Glutamatergic neuron (in vitro differentiated cells): Measurements from ENCODE around the gene TANGO6. TPM values are rescaled to one million over a fixed set of nuclear protein-coding genes. Genes with fewer than 3 reads are reported as not detected.

ENCODE experiments used
- DNase-seq: peaks from one replicate; pipeline ENCODE4 v3.0.0; 2022
- H3K27ac Mint-ChIP-seq: one replicate; pipeline ENCODE4 v1.8.0; 2020; ENCODE audit warnings: mild to moderate bottlenecking, mixed read lengths, inconsistent platforms; ENCODE audit not compliant: unreplicated experiment
- H3K27me3 Mint-ChIP-seq: one replicate; pipeline ENCODE4 v1.8.0; 2020; ENCODE audit warnings: mild to moderate bottlenecking, moderate library complexity, mixed read lengths, inconsistent platforms; ENCODE audit not compliant: unreplicated experiment
- H3K36me3 Mint-ChIP-seq: one replicate; pipeline ENCODE4 v1.8.0; 2020; ENCODE audit warnings: mild to moderate bottlenecking, mixed read lengths, inconsistent platforms; ENCODE audit not compliant: unreplicated experiment
- H3K4me1 Mint-ChIP-seq: one replicate; pipeline ENCODE4 v1.8.0; 2020; ENCODE audit warnings: mild to moderate bottlenecking, low read depth, mixed read lengths, inconsistent platforms; ENCODE audit not compliant: unreplicated experiment
- H3K4me3 Mint-ChIP-seq: one replicate; pipeline ENCODE4 v1.8.0; 2020; ENCODE audit warnings: mild to moderate bottlenecking, mixed read lengths, inconsistent platforms; ENCODE audit not compliant: unreplicated experiment
- H3K9me3 Mint-ChIP-seq: one replicate; pipeline ENCODE4 v1.8.0; 2020; ENCODE audit warnings: mild to moderate bottlenecking, moderate library complexity, mixed read lengths, inconsistent platforms; ENCODE audit not compliant: unreplicated experiment
- total RNA-seq: library from RNA; stranded (reverse); fragmentation: NEBNext Ultra II Directional; extraction: Animal tissue kit (Norgen Biotek cat#: 25700); gene quantifications from one replicate; pipeline ENCODE4 v1.2.1, GENCODE V29; 2021; ENCODE audit not compliant: unreplicated experiment
- TF ChIP-seq, protein P1 (sequence below): fragments of 200-600 bp; sonication (generic); IDR thresholded peaks from one replicate; pipeline ENCODE4 v1.5.0; 2021; ENCODE audit not compliant: partially characterized antibody, unreplicated experiment

Gene TANGO6
- total RNA-seq, 1 donor from 2014 or later: 16.1 TPM

DNA sequence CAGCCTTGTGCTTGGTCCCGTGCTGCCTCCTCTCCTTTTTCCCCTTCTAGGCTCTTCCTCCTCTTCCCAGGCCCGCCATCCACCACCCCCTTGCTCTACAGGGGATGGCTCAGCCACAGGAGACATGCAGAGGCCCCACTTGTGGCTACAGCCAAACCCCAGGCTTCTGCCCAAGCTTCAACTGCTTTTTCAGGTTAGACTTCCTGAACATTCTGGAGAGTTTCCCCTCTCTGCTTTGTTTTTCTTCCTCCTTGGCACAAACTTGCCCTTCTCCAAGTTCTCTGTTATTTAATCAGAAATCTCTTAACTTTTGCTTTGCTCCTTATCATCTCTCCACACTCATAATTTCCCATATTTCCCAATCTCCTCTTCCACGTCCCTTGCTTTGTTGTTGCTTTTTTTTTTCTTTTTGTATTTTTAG is 243.8 kb downstream of the TANGO6 start:
- H3K36me3 Mint-ChIP-seq: no peaks in the 10 kb centered on the region
- no peak for DNase-seq
- peaks cover 3% of the 10 kb centered on the region for H3K27me3 Mint-ChIP-seq
- TF ChIP-seq, protein P1, sequence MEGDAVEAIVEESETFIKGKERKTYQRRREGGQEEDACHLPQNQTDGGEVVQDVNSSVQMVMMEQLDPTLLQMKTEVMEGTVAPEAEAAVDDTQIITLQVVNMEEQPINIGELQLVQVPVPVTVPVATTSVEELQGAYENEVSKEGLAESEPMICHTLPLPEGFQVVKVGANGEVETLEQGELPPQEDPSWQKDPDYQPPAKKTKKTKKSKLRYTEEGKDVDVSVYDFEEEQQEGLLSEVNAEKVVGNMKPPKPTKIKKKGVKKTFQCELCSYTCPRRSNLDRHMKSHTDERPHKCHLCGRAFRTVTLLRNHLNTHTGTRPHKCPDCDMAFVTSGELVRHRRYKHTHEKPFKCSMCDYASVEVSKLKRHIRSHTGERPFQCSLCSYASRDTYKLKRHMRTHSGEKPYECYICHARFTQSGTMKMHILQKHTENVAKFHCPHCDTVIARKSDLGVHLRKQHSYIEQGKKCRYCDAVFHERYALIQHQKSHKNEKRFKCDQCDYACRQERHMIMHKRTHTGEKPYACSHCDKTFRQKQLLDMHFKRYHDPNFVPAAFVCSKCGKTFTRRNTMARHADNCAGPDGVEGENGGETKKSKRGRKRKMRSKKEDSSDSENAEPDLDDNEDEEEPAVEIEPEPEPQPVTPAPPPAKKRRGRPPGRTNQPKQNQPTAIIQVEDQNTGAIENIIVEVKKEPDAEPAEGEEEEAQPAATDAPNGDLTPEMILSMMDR: no peak
- H3K27ac Mint-ChIP-seq: no peak overlapping the region
- H3K4me3 Mint-ChIP-seq: no peak overlapping the region
- no peaks in the 10 kb centered on the region for H3K9me3 Mint-ChIP-seq
- H3K4me1 Mint-ChIP-seq: no peaks in the 10 kb centered on the region

GRCh38 chr16:69088684-69089083 is 245.4 kb downstream of the TANGO6 start:
- H3K36me3 Mint-ChIP-seq: no peaks in the 10 kb centered on the region
- H3K4me3 Mint-ChIP-seq: no peak overlapping the region
- no peak overlapping the region for H3K27ac Mint-ChIP-seq
- peaks cover 4% of the 10 kb centered on the region for H3K27me3 Mint-ChIP-seq
- no peaks in the 10 kb centered on the region for H3K4me1 Mint-ChIP-seq
- TF ChIP-seq, protein P1: no peak
- no peaks in the 10 kb centered on the region for H3K9me3 Mint-ChIP-seq
- no peak for DNase-seq

GRCh38 chr16:69089091-69089910 is 246.0 kb downstream of the TANGO6 start:
- TF ChIP-seq, protein P1: no peak
- no peak for DNase-seq
- Mint-ChIP-seq H3K4me3 (no peak overlapping the region), H3K4me1 (no peaks in the 10 kb centered on the region), H3K36me3 (no peaks in the 10 kb centered on the region), H3K27me3 (peaks cover 4% of the 10 kb centered on the region), H3K27ac (no peak overlapping the region), H3K9me3 (no peaks in the 10 kb centered on the region)

DNA sequence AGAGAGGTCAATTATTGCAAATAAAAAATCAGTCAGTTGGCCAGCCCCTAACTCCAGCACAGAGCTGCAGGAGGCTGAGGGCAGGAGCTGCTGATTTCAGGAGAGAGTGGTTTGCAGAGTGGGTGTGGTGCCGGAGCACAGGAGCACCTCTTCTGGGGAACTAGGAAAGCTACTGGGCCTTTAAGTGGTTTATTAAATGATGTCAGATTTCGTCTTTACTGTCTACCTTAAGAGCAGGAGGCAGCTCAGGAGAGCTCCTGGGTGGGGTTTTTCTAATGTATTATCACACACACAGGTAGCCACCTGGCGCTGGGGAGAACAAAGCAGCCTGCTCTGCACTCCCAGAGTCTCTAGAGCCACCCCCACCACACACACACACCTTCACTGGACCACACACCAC is 250.6 kb downstream of the TANGO6 start:
- Mint-ChIP-seq H3K4me1 (no peaks in the 10 kb centered on the region), H3K27me3 (peaks cover 1% of the 10 kb centered on the region), H3K4me3 (no peak overlapping the region), H3K9me3 (no peaks in the 10 kb centered on the region), H3K36me3 (no peaks in the 10 kb centered on the region), H3K27ac (no peak overlapping the region)
- no peak for DNase-seq
- TF ChIP-seq, protein P1: no peak

- Mint-ChIP-seq H3K27ac (no peak overlapping the region), H3K4me1 (no peaks in the 10 kb centered on the region), H3K36me3 (no peaks in the 10 kb centered on the region), H3K9me3 (no peaks in the 10 kb centered on the region), H3K4me3 (no peak overlapping the region), H3K27me3 (peaks cover 1% of the 10 kb centered on the region)
- no peak for DNase-seq
- TF ChIP-seq, protein P1: no peak
These were observed 251.2 kb downstream of the TANGO6 start for GRCh38 chr16:69094501-69094900.
